Activated CD8-positive, alpha-beta memory T cell treated with anti-CD3 and anti-CD28 coated beads, Interleukin-2, amount 10 ng/mL, durations not matched to agents 7 days and 5 days (primary cell): ENCODE measurements around the gene SSX5. TPM values are rescaled to one million over a fixed set of nuclear protein-coding genes. Genes with fewer than 3 reads are reported as not detected.
"Not testable (repeated sequence)": the region's sequence is repeated elsewhere in the genome, so short reads cannot be mapped to it uniquely, and the experiment has no call there.

Source experiments
- ATAC-seq: fragments of 150-1000 bp; cut with Tn5 transposase; one replicate; pipeline ENCODE4 v1.10.0; 2021; ENCODE audit warnings: moderate library complexity
- CTCF ChIA-PET: fragments of 350-600 bp; sonication (Branson Sonifier 250); formaldehyde crosslinking; loops from one replicate; lab custom pipeline; 2021; ENCODE audit warnings: antibody characterized with exemption; lab: Charles Lee
- DNase-seq: peaks from one replicate; pipeline ENCODE4 v3.0.0-alpha.2; 2020
- H3K27ac Mint-ChIP-seq: one replicate; pipeline ENCODE4 v1.8.0; 2021; ENCODE audit warnings: mild to moderate bottlenecking, mixed read lengths
- H3K27me3 Mint-ChIP-seq: one replicate; pipeline ENCODE4 v1.8.0; 2021; ENCODE audit warnings: mixed read lengths
- H3K36me3 Mint-ChIP-seq: one replicate; pipeline ENCODE4 v1.8.0; 2021; ENCODE audit warnings: mild to moderate bottlenecking, mixed read lengths
- H3K4me1 Mint-ChIP-seq: one replicate; pipeline ENCODE4 v1.8.0; 2021; ENCODE audit warnings: mixed read lengths
- H3K4me3 Mint-ChIP-seq: one replicate; pipeline ENCODE4 v1.8.0; 2021; ENCODE audit warnings: mild to moderate bottlenecking, moderate library complexity, mixed read lengths
- H3K9me3 Mint-ChIP-seq: one replicate; pipeline ENCODE4 v1.8.0; 2022; ENCODE audit warnings: low read depth, mixed read lengths
- total RNA-seq, 2 experiments: library from RNA; stranded (reverse); gene quantifications; one replicate each; pipeline ENCODE4 v1.2.3, GENCODE V29; 2021

SSX5 gene
- total RNA-seq, 2 experiments from 2014 or later: not detected

DNA sequence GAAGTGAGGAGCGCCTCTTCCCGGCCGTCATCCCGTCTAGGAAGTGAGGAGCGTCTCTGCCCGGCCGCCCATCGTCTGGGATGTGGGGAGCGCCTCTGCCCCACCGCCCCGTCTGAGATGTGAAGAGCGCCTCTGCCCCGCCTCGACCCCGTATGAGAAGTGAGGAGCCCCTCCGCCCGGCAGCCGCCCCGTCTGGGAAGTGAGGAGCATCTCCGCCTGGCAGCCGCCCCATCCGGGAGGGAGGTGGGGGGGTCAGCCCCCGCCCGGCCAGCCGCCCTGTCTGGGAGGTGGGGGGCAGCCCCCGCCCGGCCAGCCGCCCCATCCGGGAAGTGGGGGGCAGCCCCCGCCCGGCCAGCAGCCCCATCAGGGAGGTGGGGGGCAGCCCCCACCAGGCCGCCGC lies 57.5 kb downstream of the SSX5 start:
- H3K4me3 Mint-ChIP-seq, H3K27me3 Mint-ChIP-seq, H3K4me1 Mint-ChIP-seq, DNase-seq, CTCF ChIA-PET, ATAC-seq, H3K36me3 Mint-ChIP-seq, H3K9me3 Mint-ChIP-seq, H3K27ac Mint-ChIP-seq: not testable (repeated sequence)

Other genes with a start within 250 kb of the SSX5 start
- 1 to 10 TPM; 7.9 to 8.9 TPM for gene ZNF182, start 192.8 kb downstream of the SSX5 start, total RNA-seq
- gene SPACA5, start 189.8 kb downstream of the SSX5 start, total RNA-seq: not detected
- gene ZNF630, start 125.2 kb downstream of the SSX5 start, total RNA-seq: 1 to 10 TPM in 1 of 2 experiments, under 1 TPM in 1; 0.89 to 3.2 TPM
- gene SPACA5B, start 66.2 kb downstream of the SSX5 start, total RNA-seq: not detected
- not detected for gene SSX1, start 58.6 kb upstream of the SSX5 start, total RNA-seq
- gene SSX3, start 159.9 kb upstream of the SSX5 start, total RNA-seq: not detected
- gene SSX4, start 186.7 kb upstream of the SSX5 start, total RNA-seq: not detected
- not detected for gene SSX4B, start 215.2 kb upstream of the SSX5 start, total RNA-seq